K562 (cell line): Measurements from ENCODE around the gene CD84.

ENCODE experiments used
- ATF4 ChIP-seq: fragments of 450-650 bp; formaldehyde crosslinking; IDR thresholded peaks from 2 replicates; pipeline ENCODE4 v1.4.0; 2022; ENCODE audit warnings: mild to moderate bottlenecking, moderate library complexity
- BCL6 ChIP-seq: fragments of 250-450 bp; sonication (Bioruptor Pico); IDR thresholded peaks from 2 replicates; pipeline ENCODE4 v1.4.0; 2020
- CREB1 ChIP-seq, 2 experiments: sonication (generic) in 1 of 2; formaldehyde crosslinking in 1 of 2; IDR thresholded peaks; 2 replicates each; pipeline versions ENCODE4 v1.6.1 to v1.8.0; 2012 to 2022; ENCODE audit warnings: inconsistent platforms in 1 of 2, mild to moderate bottlenecking in 1 of 2, missing genetic modification reagents in 1 of 2, moderate library complexity in 1 of 2
- CTCF ChIP-seq, 3 experiments: IDR thresholded peaks in 2 of 3; conservative IDR thresholded peaks in 1 of 3; 2 replicates each; pipeline ENCODE4 v1.5.1; 2011 to 2012; ENCODE audit warnings: low read length in 3 of 3, mild to moderate bottlenecking in 3 of 3, control low read depth in 2 of 3, improper control_type of control experiment in 1 of 3, inconsistent platforms in 1 of 3, low read depth in 1 of 3, mixed read lengths in 1 of 3, moderate library complexity in 1 of 3; ENCODE audit not compliant: insufficient read depth in 2 of 3
- FOS ChIP-seq: IDR thresholded peaks from 3 replicates; pipeline ENCODE4 v1.6.1; 2011; ENCODE audit not compliant: insufficient read length; ENCODE audit errors: extremely low read depth
- HCFC1 ChIP-seq: IDR thresholded peaks from 2 replicates; pipeline ENCODE4 v1.6.1; 2012; ENCODE audit warnings: low read depth, low read length, improper control_type of control experiment
- HDAC8 ChIP-seq: fragments of 450-650 bp; IDR thresholded peaks from 2 replicates; pipeline ENCODE4 v1.6.1; 2016; ENCODE audit warnings: mild to moderate bottlenecking, missing genetic modification characterization, moderate library complexity, missing compliant biosample characterization
- HES1 ChIP-seq: fragments of 450-650 bp; IDR thresholded peaks from 2 replicates; pipeline ENCODE4 v1.6.1; 2016; ENCODE audit warnings: low read depth, mild to moderate bottlenecking, moderate library complexity
- IRF9 ChIP-seq: fragments of 450-650 bp; IDR thresholded peaks from 2 replicates; pipeline ENCODE4 v1.6.1; 2016; ENCODE audit warnings: missing biosample characterization, missing genetic modification characterization
- MAFK ChIP-seq: IDR thresholded peaks from 2 replicates; pipeline ENCODE4 v1.6.1; 2011; ENCODE audit warnings: low read length, improper control_type of control experiment
- RBBP5 ChIP-seq: fragments of 200-600 bp; sonication (generic); IDR thresholded peaks from 2 replicates; pipeline ENCODE4 v1.6.1; 2012; ENCODE audit warnings: borderline replicate concordance, mild to moderate bottlenecking, low read length, control low read depth, inconsistent platforms; ENCODE audit not compliant: insufficient read depth, poor library complexity, severe bottlenecking
- SREBF2 ChIP-seq: sonication (generic); formaldehyde crosslinking; IDR thresholded peaks from 2 replicates; pipeline ENCODE4 v1.4.0; 2020; ENCODE audit warnings: mild to moderate bottlenecking, missing genetic modification reagents
- ZBTB2 ChIP-seq: fragments of 450-650 bp; IDR thresholded peaks from 2 replicates; pipeline ENCODE4 v1.6.1; 2016; ENCODE audit warnings: antibody characterized with exemption
- ZNF707 ChIP-seq: fragments of 250-450 bp; sonication (Bioruptor Pico); conservative IDR thresholded peaks from 2 replicates; pipeline ENCODE4 v1.8.0; 2022; ENCODE audit warnings: inconsistent platforms, mild to moderate bottlenecking, moderate library complexity

- TF ChIP-seq SREBF2 (no peak), CREB1 (IDR thresholded peaks at IDR 0.05) (no peak), CREB1 (CRISPR knock-in tag; IDR thresholded peaks at IDR 0.05) (no peak), HDAC8 (no peak), HCFC1 (no peak), FOS (no peak), ZBTB2 (no peak), MAFK (no peak), CTCF (IDR thresholded peaks at IDR 0.05 in 2 of 3, conservative IDR thresholded peaks at IDR 0.05 in 1 of 3; ENCODE audit: insufficient read depth in 2 of 3, low read depth in 1 of 3, low read length in 3 of 3) (no peak), BCL6 (CRISPR knock-in tag) (no peak), ZNF707 (no peak), HES1 (no peak), ATF4 (no peak), IRF9 (tag) (no peak), RBBP5 (no peak)
These were observed 58.3 kb downstream of the CD84 start for GRCh38 chr1:160520999-160521398.
